T-helper 1 cell treated with Interleukin-12 subunit alpha and Interleukin-12 subunit beta and Interleukin-4 antibody, amounts not matched to agents 30 ng/mL and 1 ng/mL, for 36 hours (primary cell): ENCODE measurements around the gene DOCK4. TPM values are rescaled to one million over a fixed set of nuclear protein-coding genes. Genes with fewer than 3 reads are reported as not detected.
"Not testable (repeated sequence)": the region's sequence is repeated elsewhere in the genome, so short reads cannot be mapped to it uniquely, and the experiment has no call there.

Experiments used
- intact Hi-C: fragments of 100-400 bp; cut with micrococcal nuclease; formaldehyde crosslinking; loops from one replicate; pipeline ENCODE4 v1.15.1; 2024
- total RNA-seq: library from RNA; stranded (reverse); gene quantifications from 2 replicates; pipeline ENCODE4 v1.2.3, GENCODE V29; 2022

Gene DOCK4
- 0.27 and 0.44 TPM in 2 replicates for total RNA-seq

- intact Hi-C loops, result loop anchor here (1.0 to 10.0 kb wide), 10 partner anchors 184 to 1216 kb away; partner anchors contain the start of genes IFRD1, IMMP2L, SMIM30 and TMEM168
These were observed at the start of gene DOCK4, which contains the start of gene ZNF277 for GRCh38 chr7:112206238-112206990. TSS of gene DOCK4 (minus strand) at chr7:112206399. CDS start at chr7:112206138, 261 bp downstream. TSS of gene ZNF277 (plus strand) at chr7:112206695. CDS start at chr7:112206717, 22 bp downstream.

GRCh38 chr7:112255388-112255720 lies 49.2 kb upstream of the DOCK4 start:
- intact Hi-C loops, result no loop called here

- intact Hi-C loops, result no loop called here
These were observed 48.6 kb upstream of the DOCK4 start for GRCh38 chr7:112254709-112255387.

GRCh38 chr7:112254156-112254555 lies 48.0 kb upstream of the DOCK4 start:
- intact Hi-C loops, result no loop called here

- intact Hi-C loops, result no loop called here
These were observed 46.5 kb upstream of the DOCK4 start for GRCh38 chr7:112252691-112253090.

- intact Hi-C loops, result no loop called here
These were observed 45.9 kb upstream of the DOCK4 start for GRCh38 chr7:112252141-112252540.

GRCh38 chr7:112249967-112250366 lies 43.8 kb upstream of the DOCK4 start:
- intact Hi-C loops, result not testable (repeated sequence)

GRCh38 chr7:112248598-112248997 lies 42.4 kb upstream of the DOCK4 start:
- intact Hi-C loops, result no loop called here

GRCh38 chr7:112238852-112239610 lies 32.8 kb upstream of the DOCK4 start:
- intact Hi-C loops, result no loop called here

- intact Hi-C loops, result no loop called here
These were observed 32.1 kb upstream of the DOCK4 start for GRCh38 chr7:112238330-112238729.

- intact Hi-C loops, result no loop called here
These were observed 30.4 kb upstream of the DOCK4 start for GRCh38 chr7:112236597-112236996.

- intact Hi-C loops, result no loop called here
These were observed 27.9 kb upstream of the DOCK4 start for GRCh38 chr7:112234147-112234546.

- intact Hi-C loops, result no loop called here
These were observed 27.0 kb upstream of the DOCK4 start for GRCh38 chr7:112233048-112233697.

- intact Hi-C loops, result no loop called here
These were observed 26.2 kb upstream of the DOCK4 start for GRCh38 chr7:112232212-112232978.

GRCh38 chr7:112228632-112229031 lies 22.4 kb upstream of the DOCK4 start:
- intact Hi-C loops, result no loop called here

- intact Hi-C loops, result no loop called here
These were observed 20.6 kb upstream of the DOCK4 start for GRCh38 chr7:112226701-112227276.

- intact Hi-C loops, result no loop called here
These were observed 18.8 kb upstream of the DOCK4 start for GRCh38 chr7:112225006-112225405.

GRCh38 chr7:112224186-112224585 lies 18.0 kb upstream of the DOCK4 start:
- intact Hi-C loops, result no loop called here

- intact Hi-C loops, result no loop called here
These were observed 17.1 kb upstream of the DOCK4 start for GRCh38 chr7:112223310-112223709.

GRCh38 chr7:112220877-112221434 lies 14.8 kb upstream of the DOCK4 start:
- intact Hi-C loops, result no loop called here
